Prostate gland (tissue), 2 donors: ENCODE measurements around the gene APH1A.

Experiments used
- POLR2A ChIP-seq: fragments of 450-650 bp; IDR thresholded peaks from one replicate; pipeline ENCODE4 v1.6.1; 2016; ENCODE audit warnings: antibody characterized with exemption, mild to moderate bottlenecking
- POLR2AphosphoS5 ChIP-seq: sonication (generic); formaldehyde crosslinking; IDR thresholded peaks from one replicate; pipeline ENCODE4 v1.6.1; 2017; ENCODE audit warnings: antibody characterized with exemption
- TF ChIP-seq, protein P1 (sequence below), 4 experiments: fragments of 200-600 bp in 2 of 4; fragments of 450-650 bp in 2 of 4; sonication (generic) in 2 of 4; IDR thresholded peaks; 1 replicate in 3 of 4; 2 replicates in 1 of 4; pipeline ENCODE4 v1.5.1; 2016 to 2019; ENCODE audit warnings: antibody characterized with exemption in 4 of 4, mild to moderate bottlenecking in 2 of 4, moderate library complexity in 2 of 4

DNA sequence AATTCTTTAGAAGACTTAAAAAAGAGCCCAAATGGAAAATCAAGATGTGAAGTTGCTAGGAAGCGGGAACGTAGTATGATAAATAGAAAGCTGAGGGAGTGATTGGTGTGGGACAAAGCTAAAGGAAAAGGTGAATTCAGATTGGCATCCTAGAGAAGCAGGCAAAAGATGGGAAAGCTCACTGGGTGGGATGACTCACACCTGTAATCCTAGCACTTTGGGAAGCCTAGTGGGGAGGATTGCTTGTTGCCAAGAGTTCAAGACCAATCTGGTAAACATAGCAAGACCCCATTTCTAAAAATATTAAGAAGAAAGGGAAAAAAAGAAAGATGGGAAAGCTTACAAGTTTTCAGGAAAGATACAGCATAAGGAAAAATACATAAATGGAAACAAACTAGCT lies 26.7 kb upstream of the APH1A start:
- TF ChIP-seq POLR2AphosphoS5 (no peak), POLR2A (no peak)
- TF ChIP-seq, protein P1, sequence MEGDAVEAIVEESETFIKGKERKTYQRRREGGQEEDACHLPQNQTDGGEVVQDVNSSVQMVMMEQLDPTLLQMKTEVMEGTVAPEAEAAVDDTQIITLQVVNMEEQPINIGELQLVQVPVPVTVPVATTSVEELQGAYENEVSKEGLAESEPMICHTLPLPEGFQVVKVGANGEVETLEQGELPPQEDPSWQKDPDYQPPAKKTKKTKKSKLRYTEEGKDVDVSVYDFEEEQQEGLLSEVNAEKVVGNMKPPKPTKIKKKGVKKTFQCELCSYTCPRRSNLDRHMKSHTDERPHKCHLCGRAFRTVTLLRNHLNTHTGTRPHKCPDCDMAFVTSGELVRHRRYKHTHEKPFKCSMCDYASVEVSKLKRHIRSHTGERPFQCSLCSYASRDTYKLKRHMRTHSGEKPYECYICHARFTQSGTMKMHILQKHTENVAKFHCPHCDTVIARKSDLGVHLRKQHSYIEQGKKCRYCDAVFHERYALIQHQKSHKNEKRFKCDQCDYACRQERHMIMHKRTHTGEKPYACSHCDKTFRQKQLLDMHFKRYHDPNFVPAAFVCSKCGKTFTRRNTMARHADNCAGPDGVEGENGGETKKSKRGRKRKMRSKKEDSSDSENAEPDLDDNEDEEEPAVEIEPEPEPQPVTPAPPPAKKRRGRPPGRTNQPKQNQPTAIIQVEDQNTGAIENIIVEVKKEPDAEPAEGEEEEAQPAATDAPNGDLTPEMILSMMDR (IDR thresholded peaks at IDR 0.05) = no peak
